GM12878 (cell line): ENCODE results near the gene TRERF1. TPM values are rescaled to one million over a fixed set of nuclear protein-coding genes. Genes with fewer than 3 reads are reported as not detected.

ENCODE experiments used
- BCL11A ChIP-seq: IDR thresholded peaks from 2 replicates; pipeline ENCODE4 v1.6.1; 2011; ENCODE audit warnings: low read depth, low read length
- CEBPB ChIP-seq, 2 experiments: fragments of 150-350 bp in 1 of 2; IDR thresholded peaks; 2 replicates each; pipeline ENCODE4 v1.6.1; 2012 to 2014; ENCODE audit warnings: low read depth in 2 of 2, low read length in 2 of 2, borderline replicate concordance in 1 of 2, inconsistent platforms in 1 of 2
- PAX5 ChIP-seq: IDR thresholded peaks from 2 replicates; pipeline ENCODE4 v1.6.1; 2011; ENCODE audit warnings: low read depth, low read length, borderline replicate concordance
- PAX8 ChIP-seq: fragments of 450-650 bp; IDR thresholded peaks from 2 replicates; pipeline ENCODE4 v1.6.1; 2017; ENCODE audit warnings: mild to moderate bottlenecking, moderate library complexity
- SREBF1 ChIP-seq: IDR thresholded peaks from 2 replicates; pipeline ENCODE4 v1.6.1; 2012; ENCODE audit warnings: mild to moderate bottlenecking, low read length
- polyA plus RNA-seq, 11 experiments: library from polyadenylated mRNA; depleted of rRNA in 4 of 11; unstranded in 6 of 11; stranded (reverse) in 5 of 11; fragments of >200 nt; fragmentation: Nextera tagmentation in 4 of 11; fragmentation: Illumina TruSeq in 1 of 11; extraction: Ambion mirVana in 4 of 11; extraction: Trizol in 1 of 11; gene quantifications; 1 replicate in 1 of 11; 2 replicates in 10 of 11; pipeline versions ENCODE4 v1.2.1 to v1.2.3, GENCODE V29; 2011 to 2016; ENCODE audit warnings: inconsistent platforms in 2 of 11, missing spikeins in 2 of 11, low read depth in 1 of 11
- total RNA-seq, 4 experiments: library from RNA; depleted of rRNA in 3 of 4; stranded (reverse); fragments of >200 nt in 3 of 4; fragmentation: Illumina TruSeq in 1 of 4; extraction: Trizol in 1 of 4; gene quantifications; 2 replicates each; pipeline versions ENCODE4 v1.2.1 to v1.2.3, GENCODE V29; 2013 to 2021
- TF ChIP-seq, protein P1 (sequence below): fragments of 450-650 bp; IDR thresholded peaks from 2 replicates; pipeline ENCODE4 v1.6.1; 2018; ENCODE audit warnings: borderline replicate concordance, mild to moderate bottlenecking; ENCODE audit not compliant: partially characterized antibody
- TF ChIP-seq, protein P2 (sequence below): fragments of 450-650 bp; formaldehyde crosslinking; IDR thresholded peaks from 2 replicates; pipeline ENCODE4 v1.5.0; 2022; ENCODE audit warnings: mild to moderate bottlenecking, missing genetic modification characterization
- TF ChIP-seq, protein P3 (sequence below): fragments of 450-650 bp; IDR thresholded peaks from 2 replicates; pipeline ENCODE4 v1.6.1; 2016; ENCODE audit warnings: mild to moderate bottlenecking, moderate library complexity, borderline replicate concordance

The TRERF1 gene
- total and polyA plus RNA-seq, 10 of the 15 experiments (the other 5 are each of a cell fraction or from before 2014, with no cell fraction given): 2.2 to 19.4 (median 7.2) TPM

DNA sequence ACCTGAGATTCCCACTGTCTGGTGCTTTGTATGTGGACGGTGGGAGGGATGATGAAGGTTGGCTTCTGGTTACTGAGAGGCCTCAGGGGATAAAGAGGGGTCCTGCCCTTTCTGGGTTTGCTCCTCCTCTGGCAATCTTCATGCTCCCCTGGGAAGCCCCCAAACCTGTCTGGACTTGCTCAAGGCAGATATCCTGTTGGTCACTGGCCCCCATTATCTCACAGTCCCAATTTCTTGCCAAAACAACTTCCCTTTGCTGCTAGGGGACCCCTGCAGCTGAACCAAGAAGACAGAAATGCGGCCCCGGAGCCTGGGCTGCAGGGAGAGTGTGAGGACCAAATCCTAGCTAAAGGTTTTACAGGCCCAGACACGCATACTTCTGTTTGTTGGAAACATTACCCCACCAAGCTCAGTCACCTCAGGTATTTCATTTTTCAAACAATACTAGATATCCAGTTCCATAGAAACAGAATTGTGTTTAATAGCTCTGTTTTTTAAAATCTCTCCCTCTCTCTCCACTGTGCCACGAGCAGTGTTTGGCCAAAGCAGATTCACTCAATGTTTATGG is 170.7 kb downstream of the TRERF1 start (continued):
- no peak for TF ChIP-seq PAX5
- TF ChIP-seq, protein P1, sequence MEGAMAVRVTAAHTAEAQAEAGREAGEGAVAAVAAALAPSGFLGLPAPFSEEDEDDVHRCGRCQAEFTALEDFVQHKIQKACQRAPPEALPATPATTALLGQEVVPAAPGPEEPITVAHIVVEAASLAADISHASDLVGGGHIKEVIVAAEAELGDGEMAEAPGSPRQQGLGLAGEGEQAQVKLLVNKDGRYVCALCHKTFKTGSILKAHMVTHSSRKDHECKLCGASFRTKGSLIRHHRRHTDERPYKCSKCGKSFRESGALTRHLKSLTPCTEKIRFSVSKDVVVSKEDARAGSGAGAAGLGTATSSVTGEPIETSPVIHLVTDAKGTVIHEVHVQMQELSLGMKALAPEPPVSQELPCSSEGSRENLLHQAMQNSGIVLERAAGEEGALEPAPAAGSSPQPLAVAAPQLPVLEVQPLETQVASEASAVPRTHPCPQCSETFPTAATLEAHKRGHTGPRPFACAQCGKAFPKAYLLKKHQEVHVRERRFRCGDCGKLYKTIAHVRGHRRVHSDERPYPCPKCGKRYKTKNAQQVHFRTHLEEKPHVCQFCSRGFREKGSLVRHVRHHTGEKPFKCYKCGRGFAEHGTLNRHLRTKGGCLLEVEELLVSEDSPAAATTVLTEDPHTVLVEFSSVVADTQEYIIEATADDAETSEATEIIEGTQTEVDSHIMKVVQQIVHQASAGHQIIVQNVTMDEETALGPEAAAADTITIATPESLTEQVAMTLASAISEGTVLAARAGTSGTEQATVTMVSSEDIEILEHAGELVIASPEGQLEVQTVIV: no peak
- no peak for TF ChIP-seq CEBPB (IDR thresholded peaks at IDR 0.05; ENCODE audit: borderline replicate concordance in 1 of 2, low read depth in 2 of 2, low read length in 2 of 2)
- no peak for TF ChIP-seq SREBF1
- TF ChIP-seq, protein P2, sequence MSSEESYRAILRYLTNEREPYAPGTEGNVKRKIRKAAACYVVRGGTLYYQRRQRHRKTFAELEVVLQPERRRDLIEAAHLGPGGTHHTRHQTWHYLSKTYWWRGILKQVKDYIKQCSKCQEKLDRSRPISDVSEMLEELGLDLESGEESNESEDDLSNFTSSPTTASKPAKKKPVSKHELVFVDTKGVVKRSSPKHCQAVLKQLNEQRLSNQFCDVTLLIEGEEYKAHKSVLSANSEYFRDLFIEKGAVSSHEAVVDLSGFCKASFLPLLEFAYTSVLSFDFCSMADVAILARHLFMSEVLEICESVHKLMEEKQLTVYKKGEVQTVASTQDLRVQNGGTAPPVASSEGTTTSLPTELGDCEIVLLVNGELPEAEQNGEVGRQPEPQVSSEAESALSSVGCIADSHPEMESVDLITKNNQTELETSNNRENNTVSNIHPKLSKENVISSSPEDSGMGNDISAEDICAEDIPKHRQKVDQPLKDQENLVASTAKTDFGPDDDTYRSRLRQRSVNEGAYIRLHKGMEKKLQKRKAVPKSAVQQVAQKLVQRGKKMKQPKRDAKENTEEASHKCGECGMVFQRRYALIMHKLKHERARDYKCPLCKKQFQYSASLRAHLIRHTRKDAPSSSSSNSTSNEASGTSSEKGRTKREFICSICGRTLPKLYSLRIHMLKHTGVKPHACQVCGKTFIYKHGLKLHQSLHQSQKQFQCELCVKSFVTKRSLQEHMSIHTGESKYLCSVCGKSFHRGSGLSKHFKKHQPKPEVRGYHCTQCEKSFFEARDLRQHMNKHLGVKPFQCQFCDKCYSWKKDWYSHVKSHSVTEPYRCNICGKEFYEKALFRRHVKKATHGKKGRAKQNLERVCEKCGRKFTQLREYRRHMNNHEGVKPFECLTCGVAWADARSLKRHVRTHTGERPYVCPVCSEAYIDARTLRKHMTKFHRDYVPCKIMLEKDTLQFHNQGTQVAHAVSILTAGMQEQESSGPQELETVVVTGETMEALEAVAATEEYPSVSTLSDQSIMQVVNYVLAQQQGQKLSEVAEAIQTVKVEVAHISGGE (CRISPR knock-in tag): no peak
- no peak for TF ChIP-seq BCL11A
- TF ChIP-seq, protein P3, sequence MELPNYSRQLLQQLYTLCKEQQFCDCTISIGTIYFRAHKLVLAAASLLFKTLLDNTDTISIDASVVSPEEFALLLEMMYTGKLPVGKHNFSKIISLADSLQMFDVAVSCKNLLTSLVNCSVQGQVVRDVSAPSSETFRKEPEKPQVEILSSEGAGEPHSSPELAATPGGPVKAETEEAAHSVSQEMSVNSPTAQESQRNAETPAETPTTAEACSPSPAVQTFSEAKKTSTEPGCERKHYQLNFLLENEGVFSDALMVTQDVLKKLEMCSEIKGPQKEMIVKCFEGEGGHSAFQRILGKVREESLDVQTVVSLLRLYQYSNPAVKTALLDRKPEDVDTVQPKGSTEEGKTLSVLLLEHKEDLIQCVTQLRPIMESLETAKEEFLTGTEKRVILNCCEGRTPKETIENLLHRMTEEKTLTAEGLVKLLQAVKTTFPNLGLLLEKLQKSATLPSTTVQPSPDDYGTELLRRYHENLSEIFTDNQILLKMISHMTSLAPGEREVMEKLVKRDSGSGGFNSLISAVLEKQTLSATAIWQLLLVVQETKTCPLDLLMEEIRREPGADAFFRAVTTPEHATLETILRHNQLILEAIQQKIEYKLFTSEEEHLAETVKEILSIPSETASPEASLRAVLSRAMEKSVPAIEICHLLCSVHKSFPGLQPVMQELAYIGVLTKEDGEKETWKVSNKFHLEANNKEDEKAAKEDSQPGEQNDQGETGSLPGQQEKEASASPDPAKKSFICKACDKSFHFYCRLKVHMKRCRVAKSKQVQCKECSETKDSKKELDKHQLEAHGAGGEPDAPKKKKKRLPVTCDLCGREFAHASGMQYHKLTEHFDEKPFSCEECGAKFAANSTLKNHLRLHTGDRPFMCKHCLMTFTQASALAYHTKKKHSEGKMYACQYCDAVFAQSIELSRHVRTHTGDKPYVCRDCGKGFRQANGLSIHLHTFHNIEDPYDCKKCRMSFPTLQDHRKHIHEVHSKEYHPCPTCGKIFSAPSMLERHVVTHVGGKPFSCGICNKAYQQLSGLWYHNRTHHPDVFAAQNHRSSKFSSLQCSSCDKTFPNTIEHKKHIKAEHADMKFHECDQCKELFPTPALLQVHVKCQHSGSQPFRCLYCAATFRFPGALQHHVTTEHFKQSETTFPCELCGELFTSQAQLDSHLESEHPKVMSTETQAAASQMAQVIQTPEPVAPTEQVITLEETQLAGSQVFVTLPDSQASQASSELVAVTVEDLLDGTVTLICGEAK: no peak
- TF ChIP-seq PAX8: no peak
